GM12872 (cell line): ENCODE measurements around the gene EIF4A3.

ENCODE experiments used
- CTCF ChIP-seq: IDR thresholded peaks from 3 replicates; pipeline ENCODE4 v1.5.1; 2011; ENCODE audit warnings: low read depth, mild to moderate bottlenecking, low read length, moderate library complexity; ENCODE audit not compliant: insufficient read depth

The EIF4A3 gene

GRCh38 chr17:80189611-80190010 lies 42.7 kb upstream of the EIF4A3 start:
- TF ChIP-seq CTCF, result no peak

- TF ChIP-seq CTCF, result no peak
These were observed 40.6 kb upstream of the EIF4A3 start for GRCh38 chr17:80187515-80187941.

- no peak for TF ChIP-seq CTCF
These were observed 40.2 kb upstream of the EIF4A3 start for GRCh38 chr17:80187090-80187489.

GRCh38 chr17:80185968-80186367 lies 39.0 kb upstream of the EIF4A3 start:
- TF ChIP-seq CTCF, result no peak

GRCh38 chr17:80184423-80184714 lies 37.4 kb upstream of the EIF4A3 start:
- TF ChIP-seq CTCF, result no peak

- no peak for TF ChIP-seq CTCF
These were observed 36.9 kb upstream of the EIF4A3 start for GRCh38 chr17:80183581-80184422.

- no peak for TF ChIP-seq CTCF
These were observed 35.9 kb upstream of the EIF4A3 start for GRCh38 chr17:80182845-80183223.
